SK-N-DZ (cell line): ENCODE measurements around the gene CORO7.
"Not testable (repeated sequence)": the region's sequence is repeated elsewhere in the genome, so short reads cannot be mapped to it uniquely, and the experiment has no call there.

Source experiments
- DNase-seq: peaks from one replicate; pipeline ENCODE4 v3.0.0-alpha.2; 2015; ENCODE audit warnings: low spot score

The CORO7 gene

GRCh38 chr16:4402439-4403132 lies 13.8 kb downstream of the CORO7 start:
- DNase-seq: peak; percentile 74

DNA sequence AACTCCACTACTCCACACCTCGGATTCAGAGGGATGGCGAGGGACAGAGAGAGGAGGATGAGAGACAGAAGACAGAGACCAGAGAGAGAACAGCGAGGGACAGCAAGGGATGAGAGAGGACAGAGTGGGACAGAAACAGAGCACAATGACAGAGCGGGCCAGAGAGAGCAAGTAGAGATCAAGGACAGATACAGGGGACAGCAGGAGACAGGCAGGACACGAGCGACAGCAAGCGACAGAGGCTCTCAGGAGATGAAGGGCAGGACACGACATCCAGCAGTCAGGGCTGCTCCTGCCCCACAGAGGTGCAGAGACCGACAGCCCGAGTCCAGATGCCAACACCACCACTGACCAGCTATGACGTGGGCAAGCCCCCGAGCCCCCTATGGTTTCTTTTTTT lies 14.9 kb downstream of the CORO7 start:
- no peak for DNase-seq

GRCh38 chr16:4401094-4401501 lies 15.3 kb downstream of the CORO7 start:
- DNase-seq: no peak

GRCh38 chr16:4399001-4399730 lies 17.2 kb downstream of the CORO7 start:
- no peak for DNase-seq

- no peak for DNase-seq
Observed at GRCh38 chr16:4395055-4395726, 21.2 kb downstream of the CORO7 start.

DNA sequence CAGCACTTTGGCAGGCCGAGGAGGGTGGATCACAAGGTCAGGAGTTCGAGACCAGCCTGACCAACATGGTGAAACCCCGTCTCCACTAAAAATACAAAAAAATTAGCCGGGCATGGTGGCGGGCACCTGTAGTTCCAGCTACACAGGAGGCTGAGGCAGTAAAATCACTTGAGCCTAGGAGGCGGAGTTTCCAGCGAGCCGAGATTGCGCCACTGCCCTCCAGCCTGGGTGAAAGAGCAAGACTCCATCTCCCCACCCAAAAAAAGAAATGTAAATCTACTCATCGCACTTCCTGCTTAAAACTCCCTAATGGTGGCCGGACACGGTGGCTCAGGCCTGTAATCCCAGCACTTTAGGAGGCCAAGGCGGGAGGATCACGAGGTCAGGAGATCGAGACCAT lies 22.5 kb downstream of the CORO7 start:
- DNase-seq: not testable (repeated sequence)

GRCh38 chr16:4393240-4393600 lies 23.2 kb downstream of the CORO7 start:
- no peak for DNase-seq

DNA sequence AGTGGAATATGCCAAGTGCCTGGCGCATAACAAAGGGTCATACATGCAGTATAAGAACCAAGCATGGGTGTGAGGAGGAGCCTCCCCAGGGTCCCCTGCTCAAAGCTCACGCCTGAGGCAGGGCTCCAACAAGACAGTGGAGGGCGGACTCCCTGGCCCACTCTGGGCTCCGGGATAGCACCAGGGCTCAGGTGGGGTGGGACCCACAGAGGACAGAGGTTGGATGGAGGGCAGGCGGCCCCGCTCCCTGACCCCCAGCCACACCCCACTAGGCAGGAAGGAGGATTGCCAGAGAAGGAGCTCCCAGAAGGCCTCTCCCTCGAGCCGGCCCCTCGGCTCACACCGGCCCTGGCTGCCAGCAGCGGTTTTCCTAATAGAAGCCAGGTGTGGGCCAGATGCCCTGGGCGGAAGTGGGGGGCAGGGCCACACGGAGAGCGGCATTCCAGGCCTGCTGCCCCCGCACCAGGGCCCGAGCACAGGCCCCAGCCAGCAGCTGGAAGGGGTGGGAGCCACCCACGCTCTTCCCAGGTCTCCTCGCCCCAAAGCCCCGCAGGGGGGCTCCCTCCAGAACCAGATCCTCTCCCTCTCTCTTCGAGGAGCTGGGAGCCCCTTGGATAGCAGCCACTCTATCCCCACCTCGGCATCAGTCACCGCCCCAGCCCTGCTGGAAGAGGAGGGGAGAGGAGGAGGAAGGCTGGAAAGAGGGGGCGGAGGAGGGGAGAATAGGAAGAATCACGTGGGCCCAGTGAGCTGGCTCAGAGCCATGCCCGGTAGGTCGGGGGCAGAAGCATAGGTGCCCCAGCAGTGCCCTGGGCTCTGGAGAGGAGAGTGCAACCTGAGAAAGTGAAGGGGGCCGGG lies 23.8 kb downstream of the CORO7 start:
- peak; percentile 89 for DNase-seq

DNA sequence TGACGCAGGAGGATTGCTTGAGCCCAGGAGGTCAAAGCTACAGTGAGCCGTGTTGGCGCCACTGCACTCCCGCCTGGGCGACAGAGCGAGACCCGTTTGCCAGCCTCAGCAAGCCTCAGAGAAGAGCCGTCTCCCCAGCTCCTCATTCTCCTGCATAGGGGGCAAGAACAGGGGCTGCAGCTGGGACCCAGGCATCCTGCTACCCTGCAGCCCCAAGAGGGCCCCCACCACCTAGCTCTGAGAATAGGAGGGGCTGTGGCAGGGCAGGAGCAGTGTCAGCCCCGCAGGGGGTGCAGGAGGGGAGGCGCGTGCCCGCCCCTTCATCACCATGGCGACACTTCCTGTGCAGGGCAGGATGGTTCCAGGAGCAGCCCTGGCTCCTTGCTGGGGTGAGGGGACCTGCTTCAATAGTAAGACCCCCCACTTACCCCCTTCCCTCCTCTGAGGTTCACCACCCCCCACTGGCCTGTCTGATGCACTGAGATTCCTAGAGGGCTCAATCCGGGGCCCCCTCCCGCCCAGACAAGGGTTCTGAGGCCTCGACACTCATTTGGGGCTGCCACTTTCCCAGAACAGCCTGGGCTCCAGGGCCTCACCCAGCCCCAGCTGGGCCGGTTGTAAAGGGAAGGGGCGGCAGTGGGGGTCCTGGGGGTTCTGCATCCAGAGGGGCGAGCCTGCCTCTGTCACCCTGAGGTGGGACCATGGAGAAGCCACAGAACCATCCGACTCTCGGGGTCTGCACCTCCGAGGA lies 24.6 kb downstream of the CORO7 start:
- DNase-seq: no peak

DNA sequence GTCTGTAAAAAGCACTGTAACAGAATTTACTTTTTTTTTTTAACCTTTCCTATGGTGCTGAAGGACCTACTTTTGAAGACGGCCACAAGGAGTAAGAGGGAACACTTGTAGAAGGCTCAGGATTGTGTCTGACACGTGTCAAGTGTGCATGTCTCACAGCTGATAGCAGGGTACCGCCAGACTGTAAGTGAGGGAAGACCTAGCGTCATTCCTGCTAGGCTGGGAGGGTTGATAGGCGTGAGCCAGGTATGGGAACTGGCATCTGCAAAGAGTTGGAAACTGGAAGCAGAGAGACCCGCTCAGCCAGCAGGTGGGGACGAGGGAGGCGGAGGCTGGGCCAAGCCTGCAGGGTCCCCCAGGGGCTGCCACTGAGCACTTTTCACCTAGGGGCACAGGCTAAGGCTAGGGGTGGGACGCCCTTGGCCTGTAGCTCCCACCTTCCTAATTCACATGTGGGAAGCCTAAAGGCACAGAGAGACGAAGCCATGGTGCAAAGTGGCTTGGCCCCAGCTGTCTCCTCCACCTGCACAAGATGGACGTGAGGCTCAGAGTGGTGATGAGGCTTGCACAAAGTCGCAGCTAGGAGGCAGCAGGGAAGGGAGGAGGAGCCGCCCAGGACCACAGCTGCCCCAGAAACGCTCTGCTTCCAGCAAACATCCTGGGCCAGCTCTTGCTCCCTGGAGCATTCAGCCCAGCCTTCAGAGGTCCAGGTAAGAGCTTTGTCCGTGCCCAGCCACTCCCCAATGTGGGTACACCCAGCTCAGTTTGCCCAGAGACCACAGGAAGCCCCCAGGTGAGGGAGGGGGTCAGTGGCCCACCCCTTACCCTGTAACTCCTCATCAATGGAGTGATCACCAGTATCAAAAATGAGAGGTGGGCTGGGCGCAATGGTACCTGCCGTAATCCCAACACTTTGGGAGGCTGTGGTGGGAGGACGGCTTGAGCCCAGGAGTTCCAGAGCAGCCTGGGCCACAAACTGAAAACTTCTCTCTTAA lies 25.8 kb downstream of the CORO7 start:
- DNase-seq: no peak

GRCh38 chr16:4389051-4389955 lies 27.1 kb downstream of the CORO7 start:
- no peak for DNase-seq

- no peak for DNase-seq
Observed at GRCh38 chr16:4388271-4389021, 27.9 kb downstream of the CORO7 start.

GRCh38 chr16:4387781-4388180 lies 28.6 kb downstream of the CORO7 start:
- no peak for DNase-seq

DNA sequence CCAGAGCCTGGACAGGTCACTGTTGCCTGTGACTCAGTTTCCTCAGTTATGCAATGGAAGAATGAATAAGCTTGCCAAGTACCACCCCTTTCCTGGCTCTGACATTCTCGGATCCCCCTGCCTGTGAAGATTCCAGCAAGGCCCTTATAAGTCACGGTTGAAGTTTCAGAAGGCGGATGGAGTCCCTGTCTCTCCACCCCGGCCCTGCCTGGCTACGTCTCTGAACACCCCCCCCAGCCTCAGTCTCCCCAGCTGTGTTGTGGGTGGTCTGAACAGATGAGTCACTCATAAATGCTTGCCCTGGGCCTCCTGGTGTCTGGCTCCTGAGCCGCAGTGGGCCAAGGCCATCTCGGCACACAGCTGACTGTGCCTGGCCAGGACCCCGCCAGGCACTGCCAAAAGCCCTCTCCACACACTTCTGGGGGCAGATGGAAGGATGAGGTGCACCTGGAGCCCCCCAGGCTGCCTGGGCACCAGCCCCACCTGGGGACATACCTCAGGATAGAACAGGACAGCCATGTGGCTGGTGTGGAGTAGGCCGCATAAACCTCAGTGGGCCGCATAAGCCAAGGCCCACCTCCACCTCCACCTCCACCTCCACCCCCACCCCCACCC lies 29.3 kb downstream of the CORO7 start:
- no peak for DNase-seq

GRCh38 chr16:4386451-4386805 lies 30.0 kb downstream of the CORO7 start:
- no peak for DNase-seq

- no peak for DNase-seq
Observed at GRCh38 chr16:4385789-4386450, 30.5 kb downstream of the CORO7 start.
